K562 (cell line): ENCODE data around the gene MYMX. TPM values are rescaled to one million over a fixed set of nuclear protein-coding genes. Genes with fewer than 3 reads are reported as not detected.
A peak's percentile ranks its signal among the peaks of the same experiment; 100 is the strongest.

ENCODE experiments used
- DMBX1 ChIP-seq: fragments of 250-450 bp; sonication (Bioruptor Pico); IDR thresholded peaks from 2 replicates; pipeline ENCODE4 v1.8.0; 2022; ENCODE audit warnings: inconsistent platforms, mild to moderate bottlenecking, moderate library complexity, borderline replicate concordance
- ELF2 ChIP-seq: fragments of 250-450 bp; sonication (Bioruptor Pico); IDR thresholded peaks from 2 replicates; pipeline ENCODE4 v1.5.0; 2021; ENCODE audit warnings: mild to moderate bottlenecking
- ELF4 ChIP-seq: fragments of 450-650 bp; formaldehyde crosslinking; IDR thresholded peaks from 2 replicates; pipeline ENCODE4 v1.4.0; 2022; ENCODE audit warnings: missing genetic modification characterization
- IFI16 ChIP-seq: fragments of 250-450 bp; sonication (Bioruptor Pico); IDR thresholded peaks from 2 replicates; pipeline ENCODE4 v2.1.2; 2022; ENCODE audit warnings: mild to moderate bottlenecking, inconsistent platforms
- NCOA6 ChIP-seq: fragments of 450-650 bp; IDR thresholded peaks from 2 replicates; pipeline ENCODE4 v1.6.1; 2017; ENCODE audit warnings: mild to moderate bottlenecking
- NCOR1 ChIP-seq: fragments of 450-650 bp; IDR thresholded peaks from 2 replicates; pipeline ENCODE4 v1.6.1; 2016; ENCODE audit warnings: mild to moderate bottlenecking, moderate library complexity
- POLR2G ChIP-seq: fragments of 200-400 bp; formaldehyde crosslinking; IDR thresholded peaks from 2 replicates; pipeline ENCODE4 v1.6.1; 2017; ENCODE audit warnings: low read depth, mild to moderate bottlenecking, antibody characterized with exemption, low read length, moderate library complexity
- RNF2 ChIP-seq: sonication (generic); IDR thresholded peaks from 2 replicates; pipeline ENCODE4 v1.6.1; 2016
- SIRT6 ChIP-seq: IDR thresholded peaks from one replicate; pipeline ENCODE4 v1.6.1; 2012; ENCODE audit warnings: low read depth, mild to moderate bottlenecking, control low read depth, inconsistent platforms, low read length, moderate library complexity
- TEAD1 ChIP-seq, 2 experiments: fragments of 450-650 bp in 1 of 2; sonication (generic) in 1 of 2; formaldehyde crosslinking; IDR thresholded peaks; 2 replicates each; pipeline versions ENCODE4 v1.4.0 to v1.8.0; 2020 to 2022; ENCODE audit warnings: mild to moderate bottlenecking in 2 of 2, missing genetic modification reagents in 1 of 2
- WHSC1 ChIP-seq: IDR thresholded peaks from one replicate; pipeline ENCODE4 v1.6.1; 2012; ENCODE audit warnings: low read length, control low read depth, inconsistent platforms
- ZFP36 ChIP-seq: fragments of 150-350 bp; IDR thresholded peaks from 2 replicates; pipeline ENCODE4 v1.6.1; 2018; ENCODE audit warnings: low read length, low read depth; ENCODE audit not compliant: partially characterized antibody
- ZNF143 ChIP-seq: sonication (generic); formaldehyde crosslinking; IDR thresholded peaks from 2 replicates; pipeline ENCODE4 v1.9.0; 2022; ENCODE audit warnings: mild to moderate bottlenecking, missing genetic modification reagents
- ZNF717 ChIP-seq: fragments of 250-450 bp; sonication (Bioruptor Pico); IDR thresholded peaks from 2 replicates; pipeline ENCODE4 v1.5.0; 2021
- polyA plus RNA-seq, 8 experiments: library from polyadenylated mRNA; depleted of rRNA in 4 of 8; stranded (reverse) in 5 of 8; unstranded in 3 of 8; fragments of >200 nt; fragmentation: Nextera tagmentation in 2 of 8; fragmentation: Illumina TruSeq in 1 of 8; extraction: Ambion mirVana in 2 of 8; extraction: Trizol in 1 of 8; gene quantifications; 2 replicates each; pipeline versions ENCODE4 v1.2.1 to v1.2.3, GENCODE V29; 2011 to 2014; ENCODE audit warnings: inconsistent platforms in 1 of 8, missing spikeins in 1 of 8
- total RNA-seq, 7 experiments: library from RNA; depleted of rRNA in 6 of 7; stranded (reverse); fragments of >200 nt in 6 of 7; fragmentation: Illumina TruSeq in 2 of 7; extraction: Trizol in 2 of 7; gene quantifications; 2 replicates each; pipeline versions ENCODE4 v1.2.1 to v1.2.3, GENCODE V29; 2011 to 2021; ENCODE audit warnings: low replicate concordance in 1 of 7
- TF ChIP-seq, protein P1 (sequence below): sonication (generic); formaldehyde crosslinking; IDR thresholded peaks from 2 replicates; pipeline ENCODE4 v1.8.1; 2022; ENCODE audit warnings: missing genetic modification reagents
- TF ChIP-seq, protein P2 (sequence below): fragments of 250-450 bp; sonication (Bioruptor Pico); IDR thresholded peaks from 2 replicates; pipeline ENCODE4 v1.9.0; 2021; ENCODE audit warnings: mild to moderate bottlenecking, inconsistent platforms
- TF ChIP-seq, protein P3 (sequence below): sonication (generic); formaldehyde crosslinking; IDR thresholded peaks from 2 replicates; pipeline ENCODE4 v1.8.0; 2022; ENCODE audit warnings: mild to moderate bottlenecking, low read depth, missing genetic modification reagents
- TF ChIP-seq, protein P4 (sequence below): fragments of 250-450 bp; sonication (Bioruptor Pico); IDR thresholded peaks from 2 replicates; pipeline ENCODE4 v1.4.0; 2020
- TF ChIP-seq, protein P5 (sequence below), 2 experiments: fragments of 450-650 bp in 1 of 2; sonication (generic) in 1 of 2; formaldehyde crosslinking in 1 of 2; IDR thresholded peaks in 1 of 2; conservative IDR thresholded peaks in 1 of 2; 2 replicates each; pipeline versions ENCODE4 v1.6.1 to v1.8.1; 2016 to 2023; ENCODE audit warnings: mild to moderate bottlenecking in 2 of 2, moderate library complexity in 2 of 2, inconsistent platforms in 1 of 2, missing genetic modification reagents in 1 of 2

Gene MYMX
- total and polyA plus RNA-seq, 9 of the 15 experiments (the other 6 are each of a cell fraction or from before 2014, with no cell fraction given): 0.12 TPM; not detected in 8

DNA sequence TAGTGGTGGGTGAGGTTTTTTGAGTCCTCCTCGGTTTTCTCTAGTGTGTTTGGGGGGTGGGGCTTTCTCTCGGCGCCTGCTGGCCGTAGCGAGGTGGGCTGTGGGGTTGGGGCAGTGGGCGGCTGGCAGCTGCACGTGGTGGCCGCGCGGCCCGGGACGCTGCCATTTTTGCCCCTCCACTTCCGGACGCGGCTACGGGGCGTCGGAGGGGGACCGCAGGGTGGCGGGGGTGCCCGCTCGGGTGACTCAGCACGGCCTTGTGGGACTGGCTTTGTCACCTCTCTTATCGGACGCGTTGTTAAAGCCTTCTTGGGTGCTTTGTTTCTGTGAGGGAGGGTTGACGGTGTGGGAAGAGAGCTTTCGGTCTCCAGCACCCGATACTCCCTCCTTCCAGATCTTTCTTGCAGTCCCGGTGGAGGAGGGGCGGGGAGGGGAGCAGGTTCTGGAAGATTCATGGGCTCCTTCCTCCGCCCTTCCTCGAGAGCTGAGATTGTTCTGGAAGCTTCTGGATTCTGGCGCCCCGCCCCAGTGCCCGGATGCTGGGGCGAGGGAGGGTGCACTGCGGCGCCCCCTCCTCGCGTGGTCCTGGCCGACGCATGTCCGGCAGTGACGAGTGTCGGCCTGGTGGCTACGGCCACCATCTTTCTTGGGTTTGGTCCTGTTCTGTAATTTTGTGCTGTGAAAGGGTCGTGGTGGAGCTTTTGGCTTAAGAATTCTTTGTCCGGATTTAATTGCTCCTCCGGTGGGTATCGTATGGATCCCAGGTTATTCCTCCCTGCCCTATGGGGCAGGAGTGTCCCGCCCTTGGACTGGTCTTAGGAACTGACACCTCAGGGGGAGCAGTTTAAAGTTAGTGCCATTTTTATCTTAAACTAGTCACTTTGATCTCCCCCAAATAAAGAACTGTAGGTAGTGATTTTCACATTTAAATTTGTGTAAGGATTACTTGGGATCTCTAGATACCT is 30.9 kb downstream of the MYMX start (continued):
- TF ChIP-seq, protein P1, sequence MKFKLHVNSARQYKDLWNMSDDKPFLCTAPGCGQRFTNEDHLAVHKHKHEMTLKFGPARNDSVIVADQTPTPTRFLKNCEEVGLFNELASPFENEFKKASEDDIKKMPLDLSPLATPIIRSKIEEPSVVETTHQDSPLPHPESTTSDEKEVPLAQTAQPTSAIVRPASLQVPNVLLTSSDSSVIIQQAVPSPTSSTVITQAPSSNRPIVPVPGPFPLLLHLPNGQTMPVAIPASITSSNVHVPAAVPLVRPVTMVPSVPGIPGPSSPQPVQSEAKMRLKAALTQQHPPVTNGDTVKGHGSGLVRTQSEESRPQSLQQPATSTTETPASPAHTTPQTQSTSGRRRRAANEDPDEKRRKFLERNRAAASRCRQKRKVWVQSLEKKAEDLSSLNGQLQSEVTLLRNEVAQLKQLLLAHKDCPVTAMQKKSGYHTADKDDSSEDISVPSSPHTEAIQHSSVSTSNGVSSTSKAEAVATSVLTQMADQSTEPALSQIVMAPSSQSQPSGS (CRISPR knock-in tag): no peak; the same call in 1 of the 2 replicates
- TF ChIP-seq, protein P2, sequence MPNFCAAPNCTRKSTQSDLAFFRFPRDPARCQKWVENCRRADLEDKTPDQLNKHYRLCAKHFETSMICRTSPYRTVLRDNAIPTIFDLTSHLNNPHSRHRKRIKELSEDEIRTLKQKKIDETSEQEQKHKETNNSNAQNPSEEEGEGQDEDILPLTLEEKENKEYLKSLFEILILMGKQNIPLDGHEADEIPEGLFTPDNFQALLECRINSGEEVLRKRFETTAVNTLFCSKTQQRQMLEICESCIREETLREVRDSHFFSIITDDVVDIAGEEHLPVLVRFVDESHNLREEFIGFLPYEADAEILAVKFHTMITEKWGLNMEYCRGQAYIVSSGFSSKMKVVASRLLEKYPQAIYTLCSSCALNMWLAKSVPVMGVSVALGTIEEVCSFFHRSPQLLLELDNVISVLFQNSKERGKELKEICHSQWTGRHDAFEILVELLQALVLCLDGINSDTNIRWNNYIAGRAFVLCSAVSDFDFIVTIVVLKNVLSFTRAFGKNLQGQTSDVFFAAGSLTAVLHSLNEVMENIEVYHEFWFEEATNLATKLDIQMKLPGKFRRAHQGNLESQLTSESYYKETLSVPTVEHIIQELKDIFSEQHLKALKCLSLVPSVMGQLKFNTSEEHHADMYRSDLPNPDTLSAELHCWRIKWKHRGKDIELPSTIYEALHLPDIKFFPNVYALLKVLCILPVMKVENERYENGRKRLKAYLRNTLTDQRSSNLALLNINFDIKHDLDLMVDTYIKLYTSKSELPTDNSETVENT (CRISPR knock-in tag): peak; percentile 30; the same call in 1 of the 2 replicates
- no peak for TF ChIP-seq WHSC1
- TF ChIP-seq NCOA6: no peak
- TF ChIP-seq, protein P3, sequence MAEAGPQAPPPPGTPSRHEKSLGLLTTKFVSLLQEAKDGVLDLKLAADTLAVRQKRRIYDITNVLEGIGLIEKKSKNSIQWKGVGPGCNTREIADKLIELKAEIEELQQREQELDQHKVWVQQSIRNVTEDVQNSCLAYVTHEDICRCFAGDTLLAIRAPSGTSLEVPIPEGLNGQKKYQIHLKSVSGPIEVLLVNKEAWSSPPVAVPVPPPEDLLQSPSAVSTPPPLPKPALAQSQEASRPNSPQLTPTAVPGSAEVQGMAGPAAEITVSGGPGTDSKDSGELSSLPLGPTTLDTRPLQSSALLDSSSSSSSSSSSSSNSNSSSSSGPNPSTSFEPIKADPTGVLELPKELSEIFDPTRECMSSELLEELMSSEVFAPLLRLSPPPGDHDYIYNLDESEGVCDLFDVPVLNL (CRISPR knock-in tag): no peak; the same call in 1 of the 2 replicates
- TF ChIP-seq ZNF143 (CRISPR knock-in tag): no peak; the same call in 1 of the 2 replicates
- no peak for TF ChIP-seq ZNF717
- no peak; the same call in 1 of the 2 replicates for TF ChIP-seq RNF2
- peak; percentile 93 for TF ChIP-seq ELF2 (CRISPR knock-in tag)
- TF ChIP-seq POLR2G: peak; percentile 99
- no peak for TF ChIP-seq SIRT6
- TF ChIP-seq, protein P4, sequence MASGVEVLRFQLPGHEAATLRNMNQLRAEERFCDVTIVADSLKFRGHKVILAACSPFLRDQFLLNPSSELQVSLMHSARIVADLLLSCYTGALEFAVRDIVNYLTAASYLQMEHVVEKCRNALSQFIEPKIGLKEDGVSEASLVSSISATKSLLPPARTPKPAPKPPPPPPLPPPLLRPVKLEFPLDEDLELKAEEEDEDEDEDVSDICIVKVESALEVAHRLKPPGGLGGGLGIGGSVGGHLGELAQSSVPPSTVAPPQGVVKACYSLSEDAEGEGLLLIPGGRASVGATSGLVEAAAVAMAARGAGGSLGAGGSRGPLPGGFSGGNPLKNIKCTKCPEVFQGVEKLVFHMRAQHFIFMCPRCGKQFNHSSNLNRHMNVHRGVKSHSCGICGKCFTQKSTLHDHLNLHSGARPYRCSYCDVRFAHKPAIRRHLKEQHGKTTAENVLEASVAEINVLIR (CRISPR knock-in tag): no peak; the same call in 1 of the 2 replicates
- peak; percentile 54 to 71; a peak in 3 of 4 replicates for TF ChIP-seq TEAD1 (CRISPR knock-in tag; IDR thresholded peaks at IDR 0.05)
- peak; percentile 93; the same call in 1 of the 2 replicates for TF ChIP-seq ELF4 (CRISPR knock-in tag)
- 0 out of 2 replicates have a peak, but pooled peaks have one; percentile 0 for TF ChIP-seq NCOR1
- TF ChIP-seq ZFP36: no peak
- no peak for TF ChIP-seq IFI16
- TF ChIP-seq, protein P5, sequence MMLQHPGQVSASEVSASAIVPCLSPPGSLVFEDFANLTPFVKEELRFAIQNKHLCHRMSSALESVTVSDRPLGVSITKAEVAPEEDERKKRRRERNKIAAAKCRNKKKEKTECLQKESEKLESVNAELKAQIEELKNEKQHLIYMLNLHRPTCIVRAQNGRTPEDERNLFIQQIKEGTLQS (IDR thresholded peaks at IDR 0.05): peak; percentile 88
- TF ChIP-seq, protein P5 (CRISPR knock-in tag; conservative IDR thresholded peaks at IDR 0.05): no peak
- TF ChIP-seq DMBX1: no peak
